Peyer's patch (tissue), 4 donors: ENCODE measurements around the gene RPS15.

Source experiments
- CTCF ChIP-seq, 6 experiments: fragments of 450-650 bp in 4 of 6; fragments of 200-600 bp in 2 of 6; sonication (generic) in 1 of 6; IDR thresholded peaks; one replicate each; pipeline ENCODE4 v1.5.1; 2017 to 2019; ENCODE audit warnings: antibody characterized with exemption in 6 of 6, mild to moderate bottlenecking in 3 of 6, moderate library complexity in 1 of 6
- POLR2A ChIP-seq, 2 donors: fragments of 450-650 bp; IDR thresholded peaks; one replicate each; pipeline ENCODE4 v1.5.1; 2017; ENCODE audit warnings: antibody characterized with exemption in 2 of 2, mild to moderate bottlenecking in 2 of 2, moderate library complexity in 2 of 2

- TF ChIP-seq CTCF (IDR thresholded peaks at IDR 0.05) (no peak), POLR2A (IDR thresholded peaks at IDR 0.05) (no peak)
These were observed 29.5 kb downstream of the RPS15 start for GRCh38 chr19:1467490-1468273.
